Effector memory CD4-positive, alpha-beta T cell (primary cell): ENCODE data around the gene MEF2B.
A peak's percentile ranks its signal among the peaks of the same experiment; 100 is the strongest.

Source experiments
- DNase-seq, 3 donors: peaks; one replicate each; pipeline ENCODE4 v3.0.0-alpha.2; 2020
- H3K27ac ChIP-seq: 2 replicates; pipeline ENCODE4 v1.7.0; 2013; ENCODE audit warnings: mild to moderate bottlenecking, low read length, moderate library complexity; ENCODE audit not compliant: insufficient read depth, poor library complexity, severe bottlenecking
- H3K27me3 ChIP-seq: replicated peaks from 2 replicates; pipeline ENCODE4 v1.7.0; 2013; ENCODE audit warnings: mild to moderate bottlenecking, low read length; ENCODE audit not compliant: insufficient read depth, control insufficient read depth, poor library complexity, severe bottlenecking
- H3K36me3 ChIP-seq: 2 replicates; pipeline ENCODE4 v1.7.0; 2013; ENCODE audit warnings: mild to moderate bottlenecking, low read length, moderate library complexity; ENCODE audit not compliant: control insufficient read depth, insufficient read depth
- H3K4me1 ChIP-seq: 2 replicates; pipeline ENCODE4 v1.7.0; 2013; ENCODE audit warnings: low read length, mild to moderate bottlenecking; ENCODE audit not compliant: control insufficient read depth, insufficient read depth, poor library complexity, severe bottlenecking
- H3K4me3 ChIP-seq: 2 replicates; pipeline ENCODE4 v1.7.0; 2013; ENCODE audit warnings: low read length, low read depth, mild to moderate bottlenecking; ENCODE audit not compliant: insufficient read depth, poor library complexity, severe bottlenecking
- H3K9me3 ChIP-seq: 2 replicates; pipeline ENCODE4 v1.7.0; 2013; ENCODE audit warnings: mild to moderate bottlenecking, low read length, moderate library complexity; ENCODE audit not compliant: control insufficient read depth

Gene MEF2B

GRCh38 chr19:19193926-19194325 lies 23.9 kb upstream of the MEF2B start:
- H3K4me1 ChIP-seq, result peaks cover 14% of the 10 kb centered on the region
- no peaks in the 10 kb centered on the region for H3K27me3 ChIP-seq
- H3K4me3 ChIP-seq, result no peak overlapping the region
- H3K27ac ChIP-seq, result no peak overlapping the region
- no peak for DNase-seq
- no peaks in the 10 kb centered on the region for H3K9me3 ChIP-seq
- peaks cover 19% of the 10 kb centered on the region for H3K36me3 ChIP-seq

GRCh38 chr19:19192910-19193423 lies 22.9 kb upstream of the MEF2B start:
- no peak for DNase-seq
- Histone ChIP-seq H3K27me3 (no peaks in the 10 kb centered on the region), H3K27ac (peak overlapping the region; percentile 100), H3K9me3 (no peaks in the 10 kb centered on the region), H3K36me3 (peaks cover 11% of the 10 kb centered on the region), H3K4me1 (peaks cover 14% of the 10 kb centered on the region), H3K4me3 (peak overlapping the region; percentile 67)

GRCh38 chr19:19192078-19192882 lies 22.2 kb upstream of the MEF2B start, which contains the start of the genes BORCS8 and RFXANK:
Gene BORCS8 (minus strand): TSS chr19:19192152. CDS start chr19:19192117, 35 bp downstream.
Gene RFXANK (plus strand): TSS chr19:19192258. CDS start chr19:19193947, 1,689 bp downstream.
- Histone ChIP-seq H3K9me3 (no peaks in the 10 kb centered on the region), H3K4me3 (peak within 1 kb of the TSS; percentile 100), H3K27me3 (no peaks in the 10 kb centered on the region), H3K36me3 (peaks cover 9% of the 10 kb centered on the region), H3K27ac (peak within 1 kb of the TSS; percentile 100), H3K4me1 (peaks cover 14% of the 10 kb centered on the region)
- peak; percentile 97 to 98 (median 98) for DNase-seq

GRCh38 chr19:19191768-19192077 lies 21.7 kb upstream of the MEF2B start:
- H3K4me3 ChIP-seq, result peak overlapping the region; percentile 100
- H3K4me1 ChIP-seq, result peaks cover 14% of the 10 kb centered on the region
- H3K27ac ChIP-seq, result peak overlapping the region; percentile 100
- no peak for DNase-seq
- peaks cover 4% of the 10 kb centered on the region for H3K36me3 ChIP-seq
- H3K27me3 ChIP-seq, result no peaks in the 10 kb centered on the region
- no peaks in the 10 kb centered on the region for H3K9me3 ChIP-seq

GRCh38 chr19:19186742-19187141 lies 16.7 kb upstream of the MEF2B start:
- no peaks in the 10 kb centered on the region for H3K9me3 ChIP-seq
- H3K4me1 ChIP-seq, result peaks cover 9% of the 10 kb centered on the region
- no peaks in the 10 kb centered on the region for H3K27me3 ChIP-seq
- H3K36me3 ChIP-seq, result peaks cover 13% of the 10 kb centered on the region
- H3K4me3 ChIP-seq, result no peak overlapping the region
- H3K27ac ChIP-seq, result no peak overlapping the region
- no peak for DNase-seq

GRCh38 chr19:19185853-19186740 lies 16.0 kb upstream of the MEF2B start:
- no peaks in the 10 kb centered on the region for H3K27me3 ChIP-seq
- peaks cover 8% of the 10 kb centered on the region for H3K4me1 ChIP-seq
- H3K4me3 ChIP-seq, result no peak overlapping the region
- DNase-seq, result peak; percentile 22 to 54 (median 30)
- H3K36me3 ChIP-seq, result peaks cover 16% of the 10 kb centered on the region
- H3K27ac ChIP-seq, result no peak overlapping the region
- no peaks in the 10 kb centered on the region for H3K9me3 ChIP-seq

GRCh38 chr19:19181488-19181998 lies 11.5 kb upstream of the MEF2B start:
- no peak overlapping the region for H3K27ac ChIP-seq
- H3K4me1 ChIP-seq, result no peaks in the 10 kb centered on the region
- no peak for DNase-seq
- peaks cover 24% of the 10 kb centered on the region for H3K36me3 ChIP-seq
- H3K27me3 ChIP-seq, result no peaks in the 10 kb centered on the region
- H3K4me3 ChIP-seq, result no peak overlapping the region
- H3K9me3 ChIP-seq, result no peaks in the 10 kb centered on the region

GRCh38 chr19:19179548-19180441 lies 9.7 kb upstream of the MEF2B start:
- no peaks in the 10 kb centered on the region for H3K9me3 ChIP-seq
- peaks cover 18% of the 10 kb centered on the region for H3K36me3 ChIP-seq
- no peaks in the 10 kb centered on the region for H3K27me3 ChIP-seq
- no peak for DNase-seq
- no peaks in the 10 kb centered on the region for H3K4me1 ChIP-seq
- H3K27ac ChIP-seq, result no peak overlapping the region
- H3K4me3 ChIP-seq, result no peak overlapping the region

- no peak for DNase-seq
- peaks cover 12% of the 10 kb centered on the region for H3K36me3 ChIP-seq
- H3K9me3 ChIP-seq, result no peaks in the 10 kb centered on the region
- H3K4me1 ChIP-seq, result no peaks in the 10 kb centered on the region
- H3K4me3 ChIP-seq, result no peak overlapping the region
- no peak overlapping the region for H3K27ac ChIP-seq
- H3K27me3 ChIP-seq, result no peaks in the 10 kb centered on the region
Measured at GRCh38 chr19:19176950-19177349, 6.9 kb upstream of the MEF2B start.
